ENCODE measurements around the gene LRRC56. TPM values are rescaled to one million over a fixed set of nuclear protein-coding genes. Genes with fewer than 3 reads are reported as not detected.

LRRC56 gene
- total and polyA plus RNA-seq, 2 of the 13 experiments (the other 11 are each of a cell fraction or from before 2014, with no cell fraction given) = 0.11 to 0.29 TPM

DNA sequence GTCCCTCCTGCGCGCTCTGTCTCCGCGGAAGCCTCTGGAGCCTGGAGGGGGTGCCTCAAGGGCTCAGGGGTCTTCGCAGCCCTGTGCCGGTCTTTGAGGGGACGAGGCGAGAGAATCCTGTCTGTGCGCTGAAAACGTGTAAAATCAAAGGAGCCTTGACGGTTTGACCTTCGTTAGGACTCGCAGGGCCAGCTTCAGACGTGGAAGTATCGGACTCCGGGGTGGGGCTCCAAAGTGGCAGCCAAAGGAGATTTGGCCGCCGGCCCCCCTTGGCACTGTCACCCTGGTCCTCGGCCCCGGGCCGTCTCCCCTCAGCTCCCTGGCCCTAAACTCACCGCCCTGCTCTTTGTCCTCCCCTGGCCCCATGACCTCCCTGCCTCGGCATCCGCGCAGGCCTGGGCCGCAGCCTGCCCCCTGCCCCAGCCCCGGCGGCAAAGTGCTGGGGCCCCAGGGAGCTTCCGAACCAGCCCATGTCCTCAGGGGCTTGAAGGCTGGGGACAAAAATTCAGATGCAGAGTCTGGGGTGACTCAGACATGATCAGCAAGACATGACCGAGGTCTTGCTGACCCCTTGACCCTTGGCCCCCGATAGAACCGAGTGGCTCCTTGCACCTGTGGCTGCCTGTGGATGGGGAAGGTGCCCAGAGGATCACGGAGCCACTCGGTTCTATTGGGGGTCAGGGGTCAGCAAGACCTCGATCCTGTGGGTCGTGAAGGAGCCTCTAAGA is 32.0 kb downstream of the LRRC56 start (continued):
- TF ChIP-seq, protein P1, sequence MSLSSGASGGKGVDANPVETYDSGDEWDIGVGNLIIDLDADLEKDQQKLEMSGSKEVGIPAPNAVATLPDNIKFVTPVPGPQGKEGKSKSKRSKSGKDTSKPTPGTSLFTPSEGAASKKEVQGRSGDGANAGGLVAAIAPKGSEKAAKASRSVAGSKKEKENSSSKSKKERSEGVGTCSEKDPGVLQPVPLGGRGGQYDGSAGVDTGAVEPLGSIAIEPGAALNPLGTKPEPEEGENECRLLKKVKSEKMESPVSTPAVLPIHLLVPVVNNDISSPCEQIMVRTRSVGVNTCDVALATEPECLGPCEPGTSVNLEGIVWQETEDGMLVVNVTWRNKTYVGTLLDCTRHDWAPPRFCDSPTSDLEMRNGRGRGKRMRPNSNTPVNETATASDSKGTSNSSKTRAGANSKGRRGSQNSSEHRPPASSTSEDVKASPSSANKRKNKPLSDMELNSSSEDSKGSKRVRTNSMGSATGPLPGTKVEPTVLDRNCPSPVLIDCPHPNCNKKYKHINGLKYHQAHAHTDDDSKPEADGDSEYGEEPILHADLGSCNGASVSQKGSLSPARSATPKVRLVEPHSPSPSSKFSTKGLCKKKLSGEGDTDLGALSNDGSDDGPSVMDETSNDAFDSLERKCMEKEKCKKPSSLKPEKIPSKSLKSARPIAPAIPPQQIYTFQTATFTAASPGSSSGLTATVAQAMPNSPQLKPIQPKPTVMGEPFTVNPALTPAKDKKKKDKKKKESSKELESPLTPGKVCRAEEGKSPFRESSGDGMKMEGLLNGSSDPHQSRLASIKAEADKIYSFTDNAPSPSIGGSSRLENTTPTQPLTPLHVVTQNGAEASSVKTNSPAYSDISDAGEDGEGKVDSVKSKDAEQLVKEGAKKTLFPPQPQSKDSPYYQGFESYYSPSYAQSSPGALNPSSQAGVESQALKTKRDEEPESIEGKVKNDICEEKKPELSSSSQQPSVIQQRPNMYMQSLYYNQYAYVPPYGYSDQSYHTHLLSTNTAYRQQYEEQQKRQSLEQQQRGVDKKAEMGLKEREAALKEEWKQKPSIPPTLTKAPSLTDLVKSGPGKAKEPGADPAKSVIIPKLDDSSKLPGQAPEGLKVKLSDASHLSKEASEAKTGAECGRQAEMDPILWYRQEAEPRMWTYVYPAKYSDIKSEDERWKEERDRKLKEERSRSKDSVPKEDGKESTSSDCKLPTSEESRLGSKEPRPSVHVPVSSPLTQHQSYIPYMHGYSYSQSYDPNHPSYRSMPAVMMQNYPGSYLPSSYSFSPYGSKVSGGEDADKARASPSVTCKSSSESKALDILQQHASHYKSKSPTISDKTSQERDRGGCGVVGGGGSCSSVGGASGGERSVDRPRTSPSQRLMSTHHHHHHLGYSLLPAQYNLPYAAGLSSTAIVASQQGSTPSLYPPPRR (CRISPR knock-in tag; IDR thresholded peaks at IDR 0.05; ENCODE audit: borderline replicate concordance) = no peak
- TF ChIP-seq RARG (CRISPR knock-in tag; IDR thresholded peaks at IDR 0.05; ENCODE audit: low read depth) (no peak), NR2F2 (IDR thresholded peaks at IDR 0.05; ENCODE audit: borderline replicate concordance, low read depth) (peak; percentile 42; the same call in 1 of the 2 replicates), ZNF607 (CRISPR knock-in tag; IDR thresholded peaks at IDR 0.05; ENCODE audit: borderline replicate concordance) (no peak), ARHGAP35 (CRISPR knock-in tag; IDR thresholded peaks at IDR 0.05; ENCODE audit: borderline replicate concordance) (no peak), ZNF124 (CRISPR knock-in tag; IDR thresholded peaks at IDR 0.05) (no peak), ZNF775 (CRISPR knock-in tag; IDR thresholded peaks at IDR 0.05; ENCODE audit: borderline replicate concordance) (no peak), NFKB2 (CRISPR knock-in tag; IDR thresholded peaks at IDR 0.05; ENCODE audit: borderline replicate concordance) (no peak; the same call in 1 of the 2 replicates), ZNF274 (CRISPR knock-in tag; IDR thresholded peaks at IDR 0.05) (peak; percentile 41; the same call in 1 of the 2 replicates), ZNF788 (CRISPR knock-in tag; IDR thresholded peaks at IDR 0.05; ENCODE audit: borderline replicate concordance) (no peak), NFYB (CRISPR knock-in tag; IDR thresholded peaks at IDR 0.05) (no peak)
- TF ChIP-seq, protein P2, sequence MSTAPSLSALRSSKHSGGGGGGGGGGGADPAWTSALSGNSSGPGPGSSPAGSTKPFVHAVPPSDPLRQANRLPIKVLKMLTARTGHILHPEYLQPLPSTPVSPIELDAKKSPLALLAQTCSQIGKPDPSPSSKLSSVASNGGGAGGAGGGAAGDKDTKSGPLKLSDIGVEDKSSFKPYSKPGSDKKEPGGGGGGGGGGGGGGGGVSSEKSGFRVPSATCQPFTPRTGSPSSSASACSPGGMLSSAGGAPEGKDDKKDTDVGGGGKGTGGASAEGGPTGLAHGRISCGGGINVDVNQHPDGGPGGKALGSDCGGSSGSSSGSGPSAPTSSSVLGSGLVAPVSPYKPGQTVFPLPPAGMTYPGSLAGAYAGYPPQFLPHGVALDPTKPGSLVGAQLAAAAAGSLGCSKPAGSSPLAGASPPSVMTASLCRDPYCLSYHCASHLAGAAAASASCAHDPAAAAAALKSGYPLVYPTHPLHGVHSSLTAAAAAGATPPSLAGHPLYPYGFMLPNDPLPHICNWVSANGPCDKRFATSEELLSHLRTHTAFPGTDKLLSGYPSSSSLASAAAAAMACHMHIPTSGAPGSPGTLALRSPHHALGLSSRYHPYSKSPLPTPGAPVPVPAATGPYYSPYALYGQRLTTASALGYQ (CRISPR knock-in tag; IDR thresholded peaks at IDR 0.05) = no peak
- TF ChIP-seq, protein P3, sequence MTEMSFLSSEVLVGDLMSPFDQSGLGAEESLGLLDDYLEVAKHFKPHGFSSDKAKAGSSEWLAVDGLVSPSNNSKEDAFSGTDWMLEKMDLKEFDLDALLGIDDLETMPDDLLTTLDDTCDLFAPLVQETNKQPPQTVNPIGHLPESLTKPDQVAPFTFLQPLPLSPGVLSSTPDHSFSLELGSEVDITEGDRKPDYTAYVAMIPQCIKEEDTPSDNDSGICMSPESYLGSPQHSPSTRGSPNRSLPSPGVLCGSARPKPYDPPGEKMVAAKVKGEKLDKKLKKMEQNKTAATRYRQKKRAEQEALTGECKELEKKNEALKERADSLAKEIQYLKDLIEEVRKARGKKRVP (CRISPR knock-in tag; IDR thresholded peaks at IDR 0.05) = no peak
- TF ChIP-seq, protein P4, sequence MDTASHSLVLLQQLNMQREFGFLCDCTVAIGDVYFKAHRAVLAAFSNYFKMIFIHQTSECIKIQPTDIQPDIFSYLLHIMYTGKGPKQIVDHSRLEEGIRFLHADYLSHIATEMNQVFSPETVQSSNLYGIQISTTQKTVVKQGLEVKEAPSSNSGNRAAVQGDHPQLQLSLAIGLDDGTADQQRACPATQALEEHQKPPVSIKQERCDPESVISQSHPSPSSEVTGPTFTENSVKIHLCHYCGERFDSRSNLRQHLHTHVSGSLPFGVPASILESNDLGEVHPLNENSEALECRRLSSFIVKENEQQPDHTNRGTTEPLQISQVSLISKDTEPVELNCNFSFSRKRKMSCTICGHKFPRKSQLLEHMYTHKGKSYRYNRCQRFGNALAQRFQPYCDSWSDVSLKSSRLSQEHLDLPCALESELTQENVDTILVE (CRISPR knock-in tag; IDR thresholded peaks at IDR 0.05) = no peak
- TF ChIP-seq, protein P5, sequence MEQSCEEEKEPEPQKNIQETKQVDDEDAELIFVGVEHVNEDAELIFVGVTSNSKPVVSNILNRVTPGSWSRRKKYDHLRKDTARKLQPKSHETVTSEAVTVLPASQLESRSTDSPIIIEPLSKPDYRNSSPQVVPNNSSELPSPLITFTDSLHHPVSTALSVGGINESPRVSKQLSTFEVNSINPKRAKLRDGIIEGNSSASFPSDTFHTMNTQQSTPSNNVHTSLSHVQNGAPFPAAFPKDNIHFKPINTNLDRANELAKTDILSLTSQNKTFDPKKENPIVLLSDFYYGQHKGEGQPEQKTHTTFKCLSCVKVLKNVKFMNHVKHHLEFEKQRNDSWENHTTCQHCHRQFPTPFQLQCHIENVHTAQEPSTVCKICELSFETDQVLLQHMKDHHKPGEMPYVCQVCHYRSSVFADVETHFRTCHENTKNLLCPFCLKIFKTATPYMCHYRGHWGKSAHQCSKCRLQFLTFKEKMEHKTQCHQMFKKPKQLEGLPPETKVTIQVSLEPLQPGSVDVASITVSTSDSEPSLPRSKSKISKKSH (CRISPR knock-in tag; IDR thresholded peaks at IDR 0.05; ENCODE audit: borderline replicate concordance) = 0 out of 2 replicates have a peak, but pooled peaks have one; percentile 12
- TF ChIP-seq, protein P6, sequence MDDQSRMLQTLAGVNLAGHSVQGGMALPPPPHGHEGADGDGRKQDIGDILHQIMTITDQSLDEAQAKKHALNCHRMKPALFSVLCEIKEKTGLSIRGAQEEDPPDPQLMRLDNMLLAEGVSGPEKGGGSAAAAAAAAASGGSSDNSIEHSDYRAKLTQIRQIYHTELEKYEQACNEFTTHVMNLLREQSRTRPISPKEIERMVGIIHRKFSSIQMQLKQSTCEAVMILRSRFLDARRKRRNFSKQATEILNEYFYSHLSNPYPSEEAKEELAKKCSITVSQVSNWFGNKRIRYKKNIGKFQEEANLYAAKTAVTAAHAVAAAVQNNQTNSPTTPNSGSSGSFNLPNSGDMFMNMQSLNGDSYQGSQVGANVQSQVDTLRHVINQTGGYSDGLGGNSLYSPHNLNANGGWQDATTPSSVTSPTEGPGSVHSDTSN (CRISPR knock-in tag; IDR thresholded peaks at IDR 0.05; ENCODE audit: borderline replicate concordance) = no peak
